NCI-H187 treated with DMSO at 0.1 percent for 48 hours (cell line): ENCODE data around the gene SIK3.

Experiments used
- DNase-seq: peaks from one replicate; lab custom pipeline; 2025; lab: John Stamatoyannopoulos, UW

The SIK3 gene

DNA sequence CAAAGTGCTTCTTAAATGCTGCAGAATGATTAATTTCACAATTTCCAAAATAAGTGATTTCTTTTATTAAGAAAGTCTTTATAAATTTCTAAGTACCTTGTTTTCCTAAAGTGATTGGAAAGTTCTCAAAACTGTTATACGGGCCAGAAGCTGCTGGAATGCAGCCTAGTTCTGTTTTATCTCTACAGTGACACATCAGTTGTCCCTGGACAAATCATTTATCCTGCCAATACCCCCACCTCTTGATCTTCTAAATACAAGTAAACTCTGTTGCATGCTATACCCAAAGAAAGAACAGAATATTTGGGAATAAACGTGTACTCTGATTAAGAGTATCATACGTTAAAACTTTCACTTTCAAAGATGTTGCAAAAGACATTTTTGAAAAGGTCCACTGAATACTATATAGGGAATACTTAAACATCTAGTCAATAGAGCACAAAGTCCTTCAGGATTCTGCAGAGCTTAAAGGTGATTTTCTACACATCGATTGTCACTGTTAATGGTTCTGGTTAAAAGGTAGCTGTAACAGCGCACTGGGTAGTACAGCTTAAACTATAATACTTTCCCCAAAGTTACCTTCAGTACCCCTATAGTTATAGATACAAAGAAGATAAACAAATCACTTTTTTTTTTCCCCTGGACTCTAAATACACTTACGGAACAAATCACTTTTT lies 168.7 kb downstream of the SIK3 start:
- DNase-seq, result no peak

DNA sequence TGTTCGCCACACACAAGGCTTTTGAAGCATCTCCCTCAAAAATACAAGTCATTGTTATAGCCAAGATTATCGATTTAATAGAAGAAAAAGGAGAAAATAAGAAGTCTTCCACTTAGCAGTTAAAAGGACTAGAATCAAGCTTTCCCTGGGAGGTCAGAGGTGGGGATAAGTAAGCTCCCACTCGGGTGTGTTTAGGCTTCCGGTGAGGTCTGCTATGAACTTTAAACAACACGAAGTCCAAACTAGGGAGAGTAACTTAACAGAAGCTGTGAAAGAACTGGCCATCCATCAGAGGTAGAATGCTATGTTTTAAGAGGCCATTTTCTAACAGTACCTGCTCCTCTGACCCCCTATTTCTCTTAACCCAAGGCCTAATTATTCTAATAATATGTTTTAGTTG lies 169.4 kb downstream of the SIK3 start:
- no peak for DNase-seq

DNA sequence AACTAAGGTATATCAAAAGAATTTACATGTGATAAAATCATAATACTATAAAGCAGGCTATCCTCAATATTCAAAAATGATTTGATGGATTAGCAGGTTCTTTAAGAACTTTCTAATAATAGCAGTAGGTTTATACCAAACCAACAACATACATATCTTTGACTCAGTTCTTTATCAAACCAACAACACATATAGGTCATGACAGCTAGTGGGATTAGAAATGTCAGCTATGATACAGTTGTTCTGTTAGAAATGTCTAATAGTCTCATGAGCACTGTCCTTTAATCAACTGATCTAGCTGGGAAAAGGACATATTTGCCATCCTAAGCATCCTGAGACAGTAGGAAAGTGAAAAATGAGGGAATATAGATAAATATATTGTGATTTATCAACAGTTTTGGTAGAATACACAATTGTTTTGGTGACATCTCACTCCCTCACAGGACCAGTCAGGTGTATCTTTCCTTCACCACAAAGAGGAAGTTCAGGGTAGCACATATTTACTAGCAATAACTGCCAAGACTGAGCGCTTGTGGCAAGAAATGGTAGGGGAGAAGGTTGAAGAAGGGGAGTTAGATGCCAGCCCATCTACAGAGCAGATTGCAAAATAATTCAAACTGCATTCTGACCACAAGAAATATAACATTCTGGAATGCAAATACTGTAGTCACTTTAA lies 170.0 kb downstream of the SIK3 start:
- DNase-seq, result no peak

DNA sequence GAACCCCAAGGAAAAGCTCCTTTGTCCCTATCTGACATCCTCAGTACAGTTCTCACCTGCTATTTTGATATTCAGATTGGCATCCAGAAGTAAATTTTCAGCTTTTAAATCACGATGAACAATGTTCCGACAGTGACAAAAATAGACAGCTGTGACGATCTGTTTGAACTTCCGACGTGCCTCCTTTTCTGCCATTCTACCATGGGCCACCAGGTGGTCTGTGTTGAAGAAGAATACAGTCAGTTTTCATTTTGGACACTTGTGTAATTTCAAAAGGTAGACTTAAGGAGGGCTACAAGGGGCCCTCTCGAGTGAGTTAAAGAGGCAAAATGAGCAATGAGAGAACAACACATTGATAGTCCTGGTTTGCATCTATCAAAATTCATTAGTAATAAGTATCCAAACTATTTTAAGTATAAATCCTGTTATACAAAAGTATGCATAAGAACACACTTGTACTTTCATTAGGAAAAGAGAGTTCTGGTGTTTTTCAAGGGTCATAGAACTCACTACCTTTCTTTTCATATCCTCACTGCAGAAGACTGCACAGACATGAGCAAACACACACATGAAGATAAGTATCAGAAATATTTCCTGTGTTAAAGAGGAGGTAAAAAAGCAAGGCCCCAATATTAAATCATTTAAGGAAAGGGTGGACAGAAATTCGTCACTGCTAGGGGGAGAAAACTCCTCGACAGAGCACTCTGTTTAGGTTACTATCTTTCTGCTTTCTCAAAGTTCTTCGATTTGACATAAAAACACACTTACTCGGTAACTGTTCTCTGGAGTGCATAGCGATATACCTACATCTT lies 170.9 kb downstream of the SIK3 start:
- DNase-seq, result no peak

DNA sequence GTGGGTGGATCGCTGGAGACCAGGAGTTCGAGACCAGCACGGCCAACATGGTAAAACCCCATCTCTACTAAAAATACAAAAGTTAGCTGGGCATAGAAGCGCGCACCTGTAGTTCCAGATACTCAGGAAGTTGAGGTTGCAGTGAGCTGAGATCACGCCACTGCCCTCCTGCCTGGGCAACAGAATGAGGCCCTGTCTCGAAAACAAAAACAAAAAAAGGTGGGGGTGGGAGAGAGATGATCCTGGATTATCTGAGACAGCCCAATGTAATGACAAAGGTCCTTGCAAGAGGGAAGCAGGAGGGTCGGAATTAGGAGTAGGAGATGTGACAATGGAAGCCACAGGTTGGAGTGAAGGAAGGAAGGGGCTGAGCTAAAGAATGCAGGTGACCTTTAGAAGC lies 173.2 kb downstream of the SIK3 start:
- no peak for DNase-seq

DNA sequence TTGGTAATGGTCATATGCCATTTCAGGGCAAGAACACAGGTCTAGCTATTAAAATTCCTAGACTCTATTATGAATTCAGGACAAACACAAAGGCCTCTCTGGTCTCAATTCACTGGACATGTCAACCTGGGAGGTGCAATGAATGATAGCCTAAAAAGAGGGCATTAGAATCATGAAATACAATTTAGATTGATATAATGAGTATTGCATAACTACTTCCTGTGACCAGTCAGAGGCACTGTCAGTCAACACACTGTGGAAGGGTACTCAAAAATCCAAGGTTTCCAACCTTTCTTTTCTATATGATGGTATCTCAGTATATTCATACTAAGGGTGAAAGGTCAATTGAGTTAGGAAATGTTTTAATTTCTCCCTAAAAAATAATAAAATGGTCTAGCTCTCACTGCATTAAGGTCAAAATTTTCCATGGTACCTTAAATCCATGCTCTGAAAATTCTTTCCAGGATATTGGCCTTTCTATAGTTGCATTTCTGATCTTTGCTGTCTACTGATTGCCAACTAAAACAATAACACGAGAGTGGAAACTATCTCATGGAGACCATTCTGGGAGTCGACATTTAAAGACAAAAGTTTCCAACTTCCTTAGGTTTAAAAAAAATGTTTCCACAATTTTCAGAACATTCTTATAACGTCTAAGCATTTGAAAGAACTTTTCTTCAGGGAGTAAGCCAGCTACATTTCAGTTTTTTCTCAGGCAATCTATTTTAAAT lies 179.1 kb downstream of the SIK3 start:
- DNase-seq, result no peak

DNA sequence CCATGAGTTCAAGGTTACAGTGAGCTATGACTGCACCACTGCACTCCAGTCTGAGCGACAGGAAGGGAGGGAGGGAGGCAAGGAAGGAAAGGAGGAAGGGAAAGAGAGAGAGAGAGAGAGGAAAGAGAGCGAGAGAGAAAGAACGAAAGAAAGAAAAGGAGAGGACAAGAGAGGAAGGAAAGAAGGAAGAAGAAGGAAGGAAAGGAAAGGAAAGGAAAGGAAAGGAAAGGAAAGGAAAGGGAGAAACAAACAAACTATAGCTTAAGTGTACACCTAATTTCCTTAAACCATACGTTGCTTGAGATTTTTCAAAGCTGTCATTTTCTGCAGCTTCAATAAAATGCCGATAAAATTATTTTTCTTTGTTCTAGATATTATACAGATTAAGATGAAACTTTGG lies 180.6 kb downstream of the SIK3 start:
- DNase-seq, result no peak

DNA sequence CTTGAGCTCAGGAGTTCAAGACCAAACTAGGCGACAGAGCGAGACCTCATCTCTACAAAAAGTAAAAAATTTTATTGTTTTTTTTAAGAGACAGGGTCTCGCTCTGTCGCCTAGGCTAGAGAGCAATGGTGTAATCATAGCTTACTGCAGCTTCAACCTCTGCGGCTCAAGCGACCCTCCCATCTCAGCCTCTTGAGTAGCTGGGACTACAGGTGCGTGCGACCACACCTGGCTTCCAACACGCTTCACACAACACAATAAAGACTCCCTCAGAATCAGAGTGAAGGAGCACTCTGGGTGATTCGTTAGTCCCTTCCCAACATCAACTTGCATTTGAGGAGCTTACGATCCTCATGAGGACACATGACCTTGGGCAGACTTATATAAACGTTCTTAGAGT lies 181.3 kb downstream of the SIK3 start:
- no peak for DNase-seq

DNA sequence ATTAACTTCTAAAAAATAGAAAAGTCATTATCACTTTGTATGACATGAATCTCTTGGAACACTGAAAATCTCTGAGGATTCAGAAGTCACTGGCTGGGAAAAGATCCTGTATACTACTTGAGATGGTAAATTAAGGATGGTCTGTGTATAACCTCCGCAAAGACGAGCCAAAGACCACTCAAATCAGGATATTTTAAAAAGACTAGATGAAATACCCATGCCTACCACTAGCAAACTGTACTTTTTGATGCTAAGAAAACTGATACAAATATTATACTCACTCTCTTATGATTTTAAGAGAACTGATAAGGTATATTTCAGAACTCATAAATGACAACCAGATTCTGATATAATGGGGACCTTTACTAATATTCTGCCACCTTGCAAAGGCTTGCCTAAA lies 182.2 kb downstream of the SIK3 start:
- no peak for DNase-seq

DNA sequence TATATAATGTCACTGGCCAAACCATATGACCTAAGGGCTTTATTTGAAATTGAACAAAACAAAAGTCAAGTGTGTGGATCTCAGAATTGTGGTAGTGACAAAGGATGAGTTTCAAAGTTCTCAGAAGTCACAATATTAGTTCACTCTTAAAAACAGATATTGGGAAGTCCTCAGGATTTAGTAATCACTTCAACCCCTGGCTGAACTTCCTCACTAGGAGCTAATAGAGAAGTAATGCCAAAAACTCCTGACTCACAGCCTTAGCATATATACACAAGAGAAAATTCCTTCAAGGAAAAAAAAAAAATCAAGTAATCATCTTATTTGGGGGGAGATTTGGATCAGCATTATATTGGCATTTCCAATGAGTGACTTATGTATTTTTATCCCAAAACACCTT lies 185.2 kb downstream of the SIK3 start:
- no peak for DNase-seq

DNA sequence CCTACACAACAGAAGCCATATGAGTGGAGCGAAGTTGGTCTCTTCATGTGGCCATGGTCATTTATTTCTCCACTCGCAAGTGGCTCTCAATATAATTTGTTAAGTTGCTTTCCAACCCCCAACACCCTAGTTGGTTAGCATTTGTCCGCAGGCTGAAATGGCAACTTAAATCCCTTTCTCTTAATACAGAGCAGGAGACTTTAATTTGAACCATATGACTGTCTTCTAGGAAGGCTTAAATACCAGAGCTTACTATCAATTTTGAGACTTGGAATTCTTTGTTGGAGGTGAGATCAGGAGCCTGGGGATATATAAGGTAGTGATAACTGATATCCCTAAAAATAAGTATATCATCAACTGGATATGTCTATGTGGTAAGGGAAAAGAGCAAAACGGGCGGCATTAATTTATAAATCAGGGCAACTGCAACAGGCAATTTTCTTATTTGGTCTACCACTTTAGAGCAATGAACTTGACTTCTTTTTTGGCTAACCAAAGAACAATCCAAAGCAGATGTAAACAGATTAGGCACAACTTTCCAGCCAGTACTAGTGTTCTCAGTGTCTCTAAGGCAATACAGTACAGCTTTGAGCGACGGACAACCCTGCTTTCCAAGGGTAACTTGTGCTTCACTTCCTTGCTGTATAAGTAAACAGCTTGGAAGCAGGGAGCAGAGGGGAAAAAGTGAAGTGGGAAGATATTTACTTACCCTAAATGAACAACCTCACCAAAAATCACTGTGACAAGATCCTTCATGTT lies 186.1 kb downstream of the SIK3 start:
- DNase-seq, result no peak

DNA sequence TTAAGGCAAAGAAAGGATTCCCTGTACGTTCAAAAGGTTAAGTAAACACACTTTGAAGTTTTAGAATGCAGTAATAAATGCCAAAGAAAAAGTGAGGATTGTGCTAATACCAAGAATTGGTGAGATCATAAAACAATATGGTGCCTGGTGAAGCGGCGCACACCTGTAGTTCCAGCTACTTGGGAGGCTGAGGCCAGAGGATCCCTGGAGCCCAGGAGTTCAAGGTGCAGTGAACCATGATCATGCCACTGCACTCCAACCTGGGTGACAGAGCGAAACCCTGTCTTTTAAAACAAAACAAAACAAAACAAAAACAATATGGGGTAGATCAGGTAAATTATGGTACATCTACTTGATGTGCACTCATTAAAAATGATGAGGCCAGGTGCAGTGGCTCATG lies 187.4 kb downstream of the SIK3 start:
- no peak for DNase-seq

DNA sequence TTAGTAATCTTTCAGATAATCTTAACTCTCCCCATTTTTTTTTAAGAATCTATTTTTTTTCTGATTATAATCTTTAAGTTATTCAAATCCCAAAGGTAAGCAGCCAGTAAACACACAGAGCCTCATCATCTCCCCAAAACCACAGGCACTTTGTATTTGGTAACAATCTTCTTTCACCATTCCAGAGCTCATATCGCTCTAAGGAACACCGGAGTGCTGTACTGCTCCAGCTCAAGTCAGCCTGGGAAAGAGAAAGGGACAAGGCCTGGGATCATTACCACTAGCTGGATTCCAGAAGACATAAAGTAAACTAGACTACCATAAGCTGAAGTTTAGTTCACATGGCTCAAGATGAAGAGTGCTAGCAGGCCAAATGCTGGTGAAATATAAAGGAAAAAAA lies 187.8 kb downstream of the SIK3 start:
- DNase-seq, result no peak

DNA sequence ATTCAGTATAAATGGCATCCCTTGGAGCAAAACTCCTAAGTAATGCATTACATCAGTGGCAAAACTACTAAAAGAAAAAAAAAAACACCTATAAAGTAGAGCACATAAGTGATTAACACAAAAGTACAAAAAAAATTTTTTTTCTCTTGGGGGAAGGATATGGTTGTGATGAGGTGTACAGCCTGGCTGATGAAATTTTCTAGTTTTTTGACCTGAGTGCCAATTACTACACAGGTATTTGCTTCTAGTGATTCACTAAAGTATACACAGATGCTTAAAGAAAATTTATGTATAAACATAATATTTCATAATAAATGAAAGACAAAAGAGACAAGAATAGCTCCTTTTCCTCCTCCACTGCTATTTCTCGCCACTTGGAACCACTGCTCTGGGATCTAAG lies 189.0 kb downstream of the SIK3 start:
- DNase-seq, result no peak

DNA sequence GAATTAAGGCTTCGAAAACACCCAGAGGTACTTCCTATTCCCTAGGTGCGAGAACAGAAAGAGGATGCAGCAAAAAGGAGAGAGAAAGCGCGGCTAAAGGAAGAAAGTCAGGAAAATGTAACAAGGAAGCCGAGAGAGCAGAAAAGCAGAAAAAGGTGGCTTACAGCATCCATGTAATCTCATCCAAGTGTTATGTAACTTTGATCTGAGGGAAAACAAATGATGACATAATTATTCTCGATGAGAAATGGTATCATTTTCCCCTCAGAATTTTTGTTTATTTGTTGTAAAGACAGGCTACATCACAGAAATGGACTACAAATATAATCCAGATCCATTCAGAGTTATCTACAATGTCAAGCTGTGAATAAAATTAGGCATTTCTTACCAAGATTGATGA lies 191.7 kb downstream of the SIK3 start:
- no peak for DNase-seq

DNA sequence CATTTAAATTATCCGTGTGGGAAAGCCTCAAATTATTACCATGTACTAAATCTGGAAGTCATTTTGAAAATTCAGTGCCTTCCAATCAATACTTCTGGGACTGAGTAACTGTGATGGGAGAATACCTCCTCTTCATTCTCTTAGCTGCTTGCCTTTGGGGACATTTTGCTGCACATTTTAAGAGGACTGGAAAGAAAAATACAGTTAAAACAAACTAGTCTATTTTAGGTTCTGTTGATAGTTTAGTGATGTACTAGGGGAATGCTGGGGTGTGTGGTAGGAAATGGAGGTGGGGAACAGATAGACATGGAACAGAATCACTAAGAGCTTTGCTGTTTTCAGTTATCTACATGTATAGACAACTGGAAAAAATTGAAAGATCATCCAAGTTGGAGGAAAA lies 195.1 kb downstream of the SIK3 start:
- DNase-seq, result no peak

DNA sequence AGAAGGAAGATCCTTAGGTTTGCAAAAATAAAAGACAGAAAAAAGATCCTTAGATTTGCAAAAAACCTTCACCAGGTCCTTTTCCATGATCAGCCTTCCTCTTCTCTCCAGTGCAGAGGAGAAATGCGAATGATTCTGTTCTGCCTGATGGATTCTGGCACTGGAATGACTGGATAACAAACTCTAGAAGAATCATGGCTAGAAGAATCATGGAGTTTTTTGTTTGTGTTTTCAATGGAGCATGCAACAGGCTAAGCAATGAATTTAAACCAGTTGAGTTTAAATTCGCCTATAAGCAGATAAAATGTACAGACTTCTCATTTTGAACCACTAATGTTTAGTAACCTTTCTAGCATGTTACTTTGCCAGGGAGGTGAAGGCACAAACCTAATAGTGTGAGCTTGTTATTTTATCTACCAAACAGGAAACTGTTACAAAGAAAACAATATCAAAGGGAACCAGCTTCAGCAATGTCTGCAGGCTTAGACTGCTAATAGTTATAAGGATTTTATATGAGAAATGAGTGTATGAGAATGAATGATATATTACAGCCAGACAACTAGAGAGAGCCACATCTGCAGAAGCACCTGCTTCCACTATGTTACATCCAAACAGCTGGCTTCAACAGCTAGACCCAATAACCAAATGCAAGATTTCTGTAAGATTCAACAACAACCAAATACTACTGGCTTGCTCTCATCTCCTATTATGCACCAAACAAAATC lies 196.1 kb downstream of the SIK3 start:
- no peak for DNase-seq

DNA sequence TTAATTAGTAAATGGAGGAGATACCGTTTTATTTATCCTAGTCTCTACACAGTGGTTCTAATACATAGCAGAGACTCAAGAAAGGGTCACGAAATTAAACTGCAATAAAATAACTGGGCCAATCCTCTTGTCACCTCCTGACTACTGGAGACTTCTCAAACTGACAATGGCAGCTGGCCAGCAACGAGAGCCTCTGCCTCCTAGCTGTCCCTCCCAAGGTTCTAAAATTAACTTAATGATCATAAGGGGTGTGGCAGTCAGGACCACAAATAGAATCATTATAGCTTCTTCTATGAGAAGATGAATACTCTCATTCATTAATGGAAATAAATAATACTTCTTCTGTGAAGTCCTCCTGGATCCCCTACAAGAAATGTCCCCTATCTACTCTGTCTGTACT lies 197.0 kb downstream of the SIK3 start:
- DNase-seq, result no peak

DNA sequence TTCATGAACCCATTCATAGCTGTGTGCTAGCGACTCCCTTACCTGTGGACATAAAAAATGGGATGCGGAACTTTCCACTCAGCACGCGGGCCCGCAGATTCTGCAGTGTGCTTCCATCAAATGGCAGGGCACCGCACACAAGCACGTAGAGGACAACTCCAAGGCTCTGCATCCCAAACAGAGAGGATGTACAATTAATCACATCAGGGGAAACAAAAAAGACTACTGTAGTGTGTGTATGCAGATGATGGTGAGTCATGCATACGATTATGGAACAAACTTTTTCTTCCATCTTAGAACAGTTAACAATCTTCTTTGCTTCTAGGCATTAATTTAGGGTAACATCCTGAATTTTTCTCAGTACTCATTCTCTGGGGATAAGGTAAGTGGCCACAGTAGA lies 202.0 kb downstream of the SIK3 start:
- no peak for DNase-seq

DNA sequence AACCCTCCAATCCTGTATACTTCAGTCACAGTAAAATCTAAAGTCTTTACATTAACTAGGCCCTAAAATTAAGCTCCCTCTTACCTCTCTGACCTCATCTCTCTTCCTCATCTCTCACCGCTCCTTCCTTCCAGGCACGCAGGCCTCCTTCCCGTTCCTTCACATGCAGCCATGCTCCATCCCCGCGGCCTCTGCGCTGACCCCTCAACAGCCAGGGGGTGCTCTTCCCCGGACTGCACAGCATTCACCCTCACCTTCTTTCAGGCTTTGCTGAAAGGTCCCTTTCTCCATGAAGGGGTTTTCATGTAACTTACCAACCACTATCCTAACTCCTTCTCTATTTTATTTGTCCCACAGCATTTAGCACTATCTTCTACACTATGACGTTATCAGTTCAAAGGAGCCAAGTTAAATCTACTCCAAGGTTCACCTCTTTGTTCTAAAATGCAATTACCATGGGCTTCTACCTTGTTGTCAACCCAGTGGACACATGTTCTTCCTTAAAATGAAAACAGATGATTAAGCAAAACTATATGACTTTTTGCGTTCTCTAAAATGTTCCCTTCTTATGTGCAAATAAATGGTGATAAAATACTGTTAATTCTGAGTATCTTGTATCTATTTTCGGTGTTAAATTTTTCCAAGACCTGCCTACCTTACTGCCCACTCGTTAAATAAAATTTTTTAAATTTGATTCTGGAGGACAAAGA lies 203.0 kb downstream of the SIK3 start:
- no peak for DNase-seq

DNA sequence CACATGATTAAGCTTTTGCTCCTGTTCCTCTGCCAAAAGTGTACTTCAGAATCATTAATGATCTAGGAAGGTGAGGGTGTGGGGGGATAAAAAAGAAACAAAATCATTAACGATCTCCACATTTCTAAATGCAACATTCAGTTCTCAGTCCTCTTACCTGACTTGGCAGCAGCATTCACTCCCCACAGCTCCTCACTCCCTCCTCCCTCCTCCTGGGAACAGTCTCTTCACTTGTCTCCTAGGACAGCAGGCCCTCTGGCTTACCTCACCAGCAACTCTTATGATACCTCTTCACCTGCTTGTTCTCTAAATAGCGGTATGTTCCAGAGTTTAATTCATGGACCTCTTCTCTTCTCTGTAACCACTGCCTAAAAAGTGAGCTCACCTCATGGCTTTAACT lies 204.3 kb downstream of the SIK3 start:
- no peak for DNase-seq
